ENCODE measurements around the gene CD93. TPM values are rescaled to one million over a fixed set of nuclear protein-coding genes. Genes with fewer than 3 reads are reported as not detected.

CD93 gene
- total RNA-seq, 1 donor from 2014 or later: not detected

GRCh38 chr20:23079016-23079351 is 7.1 kb downstream of the CD93 start:
- peak; percentile 58 for DNase-seq (ENCODE audit: low spot score)

GRCh38 chr20:23078351-23079015 is 7.6 kb downstream of the CD93 start:
- Mint-ChIP-seq H3K27me3 (ENCODE audit: insufficient read depth, low read depth) (peaks cover 3% of the 10 kb centered on the region), H3K4me3 (no peak overlapping the region), H3K9me3 (no peaks in the 10 kb centered on the region), H3K36me3 (no peaks in the 10 kb centered on the region), H3K4me1 (peaks cover 27% of the 10 kb centered on the region), H3K27ac (peak overlapping the region; percentile 64)
- H3K9ac ChIP-seq: no peak overlapping the region
- no peak overlapping the region for H3K27ac ChIP-seq
- H3K27me3 ChIP-seq: no peaks in the 10 kb centered on the region
- no peak overlapping the region for H3K4me3 ChIP-seq
- H2AFZ ChIP-seq (replicated peaks): no peak overlapping the region
- no peaks in the 10 kb centered on the region for H3K36me3 ChIP-seq
- no peaks in the 10 kb centered on the region for H3K9me3 ChIP-seq (ENCODE audit: low read depth)
- H3F3A ChIP-seq (ENCODE audit: low read depth): no peaks in the 10 kb centered on the region
- no peaks in the 10 kb centered on the region for H4K20me1 ChIP-seq (ENCODE audit: low read depth)
- TF ChIP-seq EZH2 (IDR thresholded peaks at IDR 0.05): no peak
- no peaks in the 10 kb centered on the region for H3K79me2 ChIP-seq (ENCODE audit: low read depth)
- no peak overlapping the region for H3K4me2 ChIP-seq
- peak; percentile 40 for DNase-seq (ENCODE audit: low spot score)
- H3K4me1 ChIP-seq: peaks cover 17% of the 10 kb centered on the region

More at GRCh38 chr20:23079016-23079351, 7.1 kb downstream of the CD93 start:
- H3K36me3 Mint-ChIP-seq: no peaks in the 10 kb centered on the region
- no peak overlapping the region for H3K27ac Mint-ChIP-seq
- H3K4me1 ChIP-seq: peaks cover 17% of the 10 kb centered on the region
- H3K9me3 ChIP-seq (ENCODE audit: low read depth): no peaks in the 10 kb centered on the region
- H3K79me2 ChIP-seq (ENCODE audit: low read depth): no peaks in the 10 kb centered on the region
- H3K9me3 Mint-ChIP-seq: no peaks in the 10 kb centered on the region
- H3F3A ChIP-seq (ENCODE audit: low read depth): no peaks in the 10 kb centered on the region
- no peaks in the 10 kb centered on the region for H3K27me3 ChIP-seq
- no peak overlapping the region for H3K9ac ChIP-seq
- H3K4me2 ChIP-seq: no peak overlapping the region
- H3K4me3 ChIP-seq: no peak overlapping the region
- no peak overlapping the region for H3K27ac ChIP-seq
- H3K4me3 Mint-ChIP-seq: no peak overlapping the region
- H3K4me1 Mint-ChIP-seq: peaks cover 27% of the 10 kb centered on the region
- TF ChIP-seq EZH2phosphoT487 (IDR thresholded peaks at IDR 0.05) (no peak), CTCF (IDR thresholded peaks at IDR 0.05) (peak; percentile 72)
- H2AFZ ChIP-seq (replicated peaks): no peak overlapping the region
- no peaks in the 10 kb centered on the region for H4K20me1 ChIP-seq (ENCODE audit: low read depth)
- H3K36me3 ChIP-seq: no peaks in the 10 kb centered on the region
- H3K27me3 Mint-ChIP-seq (ENCODE audit: insufficient read depth, low read depth): peaks cover 3% of the 10 kb centered on the region

GRCh38 chr20:23077277-23077676 is 8.8 kb downstream of the CD93 start:
- H3K9ac ChIP-seq: no peak overlapping the region
- Mint-ChIP-seq H3K27ac (no peak overlapping the region), H3K4me3 (no peak overlapping the region), H3K4me1 (peaks cover 24% of the 10 kb centered on the region), H3K36me3 (no peaks in the 10 kb centered on the region), H3K9me3 (no peaks in the 10 kb centered on the region), H3K27me3 (ENCODE audit: insufficient read depth, low read depth) (peaks cover 3% of the 10 kb centered on the region)
- no peak overlapping the region for H2AFZ ChIP-seq (replicated peaks)
- H3F3A ChIP-seq (ENCODE audit: low read depth): no peaks in the 10 kb centered on the region
- no peaks in the 10 kb centered on the region for H4K20me1 ChIP-seq (ENCODE audit: low read depth)
- H3K27ac ChIP-seq: no peak overlapping the region
- H3K4me3 ChIP-seq: no peak overlapping the region
- no peaks in the 10 kb centered on the region for H3K27me3 ChIP-seq
- H3K4me2 ChIP-seq: no peak overlapping the region
- H3K36me3 ChIP-seq: no peaks in the 10 kb centered on the region
- no peak for DNase-seq (ENCODE audit: low spot score)
- TF ChIP-seq CTCF (IDR thresholded peaks at IDR 0.05) (no peak), EZH2phosphoT487 (IDR thresholded peaks at IDR 0.05) (no peak), EZH2 (IDR thresholded peaks at IDR 0.05) (no peak)
- peaks cover 17% of the 10 kb centered on the region for H3K4me1 ChIP-seq
- no peaks in the 10 kb centered on the region for H3K9me3 ChIP-seq (ENCODE audit: low read depth)
- H3K79me2 ChIP-seq (ENCODE audit: low read depth): no peaks in the 10 kb centered on the region

GRCh38 chr20:23074052-23074451 is 12.1 kb downstream of the CD93 start:
- Histone ChIP-seq H2AFZ (replicated peaks) (no peak overlapping the region), H3K4me1 (peaks cover 11% of the 10 kb centered on the region), H3K4me2 (no peak overlapping the region), H3K36me3 (no peaks in the 10 kb centered on the region), H3F3A (ENCODE audit: low read depth) (no peaks in the 10 kb centered on the region), H3K9me3 (ENCODE audit: low read depth) (no peaks in the 10 kb centered on the region), H3K79me2 (ENCODE audit: low read depth) (no peaks in the 10 kb centered on the region), H3K27me3 (no peaks in the 10 kb centered on the region), H4K20me1 (ENCODE audit: low read depth) (no peaks in the 10 kb centered on the region), H3K4me3 (no peak overlapping the region), H3K9ac (no peak overlapping the region), H3K27ac (no peak overlapping the region)
- Mint-ChIP-seq H3K27ac (no peak overlapping the region), H3K27me3 (ENCODE audit: insufficient read depth, low read depth) (peaks cover 3% of the 10 kb centered on the region), H3K4me3 (no peak overlapping the region), H3K4me1 (peaks cover 24% of the 10 kb centered on the region), H3K9me3 (no peaks in the 10 kb centered on the region), H3K36me3 (no peaks in the 10 kb centered on the region)
- TF ChIP-seq EZH2 (IDR thresholded peaks at IDR 0.05) (no peak), CTCF (IDR thresholded peaks at IDR 0.05) (no peak), EZH2phosphoT487 (IDR thresholded peaks at IDR 0.05) (no peak)
- no peak for DNase-seq (ENCODE audit: low spot score)
